Thyroid gland (tissue), 4 donors: Measurements from ENCODE around the gene FBXO47. TPM values are rescaled to one million over a fixed set of nuclear protein-coding genes. Genes with fewer than 3 reads are reported as not detected.

Source experiments
- DNase-seq, 2 donors: peaks; one replicate each; pipeline ENCODE4 v3.0.0-alpha.2; 2019
- H3K27ac ChIP-seq, 3 donors: fragments of 200-600 bp; sonication (generic); 1 replicate in 2 of 3; 2 replicates in 1 of 3; pipeline ENCODE4 v1.5.1; 2016 to 2019; ENCODE audit warnings: mild to moderate bottlenecking in 1 of 3, moderate library complexity in 1 of 3
- H3K27me3 ChIP-seq: fragments of 200-600 bp; sonication (generic); one replicate; pipeline ENCODE4 v1.5.1; 2019
- H3K36me3 ChIP-seq, 2 donors: fragments of 200-600 bp; sonication (generic); one replicate each; pipeline ENCODE4 v1.5.1; 2016 to 2019
- H3K4me1 ChIP-seq, 2 donors: fragments of 200-600 bp; sonication (generic); one replicate each; pipeline ENCODE4 v1.5.1; 2017 to 2019
- H3K4me3 ChIP-seq, 3 donors: fragments of 200-600 bp; sonication (generic); replicated peaks in 1 of 3; 1 replicate in 2 of 3; 2 replicates in 1 of 3; pipeline ENCODE4 v1.5.1; 2016; ENCODE audit warnings: mild to moderate bottlenecking in 1 of 3
- H3K9me3 ChIP-seq: fragments of 200-600 bp; sonication (generic); one replicate; pipeline ENCODE4 v1.5.1; 2017
- CTCF ChIP-seq, 6 experiments: fragments of 200-600 bp in 3 of 6; fragments of 450-650 bp in 3 of 6; sonication (generic) in 3 of 6; IDR thresholded peaks; one replicate each; pipeline ENCODE4 v1.5.1; 2016 to 2019; ENCODE audit warnings: antibody characterized with exemption in 6 of 6, mild to moderate bottlenecking in 2 of 6, inconsistent platforms in 1 of 6, moderate library complexity in 1 of 6
- POLR2A ChIP-seq, 2 donors: fragments of 450-650 bp; IDR thresholded peaks; one replicate each; pipeline ENCODE4 v1.6.1; 2017; ENCODE audit warnings: antibody characterized with exemption in 2 of 2, mild to moderate bottlenecking in 2 of 2, moderate library complexity in 1 of 2
- WGBS, 2 donors: methylation state at CpG; one replicate each; pipeline ENCODE4 v1.1.5; 2017; 5-methylcytosine and 5-hydroxymethylcytosine counted together
- intact Hi-C: fragments of 100-400 bp; cut with DNase I; formaldehyde crosslinking; loops from one replicate; pipeline ENCODE4 v1.15.1; 2023
- total RNA-seq, 4 donors: library from RNA; depleted of rRNA; stranded (reverse); fragments of >200 nt; gene quantifications; one replicate each; pipeline ENCODE4 v1.2.3, GENCODE V29; 2016

Gene FBXO47
- total RNA-seq, 4 donors from 2014 or later = not detected

DNA sequence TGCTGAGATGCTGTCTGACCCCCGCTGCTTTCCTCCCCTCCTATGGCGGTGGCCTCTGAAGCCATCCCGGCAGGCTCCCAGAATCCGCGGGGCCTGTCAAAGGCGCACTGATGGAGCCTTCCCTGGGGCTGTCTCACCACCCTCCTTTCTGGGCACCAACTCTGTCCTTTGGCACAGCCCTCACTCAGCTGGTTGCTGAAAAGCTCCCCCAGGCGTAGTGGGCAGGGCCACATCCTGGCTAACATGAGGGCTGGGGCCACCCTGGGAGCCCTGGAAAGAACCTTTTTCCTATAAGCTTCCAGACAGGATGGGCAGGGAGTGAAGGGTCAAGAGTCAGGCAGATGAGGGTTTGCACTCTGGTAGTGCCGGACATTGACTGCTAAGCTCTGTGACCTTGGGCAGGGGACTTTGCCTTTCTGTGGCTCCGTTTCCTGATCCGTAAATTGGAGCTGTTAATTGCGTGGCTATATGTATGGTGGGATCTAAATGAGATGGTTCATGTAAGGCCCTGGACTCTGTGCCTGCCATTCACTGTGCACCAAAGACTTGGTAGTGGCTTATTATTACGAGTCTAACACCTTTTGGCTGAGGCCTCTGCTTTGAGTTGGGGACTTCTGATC, 69.4 kb downstream of the FBXO47 start:
- WGBS, 2 donors = 58 to 69% methylated on average over 12 of the region's 12 CpGs

GRCh38 chr17:38897176-38897575, 70.0 kb downstream of the FBXO47 start:
- no peaks in the 10 kb centered on the region for H3K9me3 ChIP-seq
- 59 to 61% methylated on average over 5 to 6 of the region's 6 CpGs for WGBS, 2 donors
- H3K27me3 ChIP-seq = no peaks in the 10 kb centered on the region
- peak overlapping the region in 2 of 3 donors; percentile 58 to 64 for H3K27ac ChIP-seq
- no peak overlapping the region for H3K4me3 ChIP-seq
- DNase-seq = peak; percentile 25 to 29
- no peak for TF ChIP-seq POLR2A (IDR thresholded peaks at IDR 0.05)
- TF ChIP-seq CTCF (IDR thresholded peaks at IDR 0.05) = no peak
- H3K4me1 ChIP-seq = peaks cover 20 to 79% of the 10 kb centered on the region in 2 donors
- peaks cover 10 to 12% of the 10 kb centered on the region in 2 donors for H3K36me3 ChIP-seq
- intact Hi-C loops = no loop called here

More for the DNA sequence above, 69.4 kb downstream of the FBXO47 start:
- intact Hi-C loops = no loop called here
- H3K27ac ChIP-seq = peak overlapping the region; percentile 4 to 64 (median 58)
- H3K4me3 ChIP-seq = no peak overlapping the region
- H3K4me1 ChIP-seq = peaks cover 20 to 81% of the 10 kb centered on the region in 2 donors
- DNase-seq = peak in 1 of 2 donors; percentile 32
- TF ChIP-seq POLR2A (IDR thresholded peaks at IDR 0.05) (no peak), CTCF (IDR thresholded peaks at IDR 0.05) (no peak)
- peaks cover 4 to 6% of the 10 kb centered on the region in 2 donors for H3K36me3 ChIP-seq
- no peaks in the 10 kb centered on the region for H3K9me3 ChIP-seq
- H3K27me3 ChIP-seq = no peaks in the 10 kb centered on the region

DNA sequence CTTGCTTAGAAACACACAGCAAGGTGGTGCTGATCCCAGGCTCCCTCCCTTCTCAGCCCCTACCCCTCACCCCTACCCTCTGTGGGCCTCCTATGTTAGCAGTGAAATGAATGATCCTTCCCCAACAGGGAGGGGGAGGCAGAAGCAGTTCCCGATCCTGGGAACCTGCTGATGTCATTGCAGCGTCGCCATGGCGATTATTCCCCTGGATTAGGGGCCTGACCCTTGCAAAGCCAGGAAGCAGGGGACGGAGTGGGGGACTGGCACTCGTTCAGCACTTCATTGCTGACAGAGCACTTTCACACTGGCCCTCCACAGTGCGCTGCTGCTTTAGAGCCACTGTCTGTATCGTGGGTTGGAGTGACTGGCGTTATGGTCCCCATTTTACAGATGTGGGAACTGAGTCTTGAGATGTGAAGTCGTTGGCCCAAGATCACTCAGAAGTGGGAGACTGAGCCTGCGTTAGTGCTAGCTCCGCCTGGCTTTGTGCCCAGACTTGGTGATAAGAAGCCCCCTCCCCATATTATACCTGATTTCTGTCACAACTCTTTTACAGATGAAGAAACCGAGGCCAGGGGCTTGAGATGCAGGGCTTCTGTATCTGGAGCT, 70.8 kb downstream of the FBXO47 start:
- no peaks in the 10 kb centered on the region for H3K9me3 ChIP-seq
- peaks cover 20 to 71% of the 10 kb centered on the region in 2 donors for H3K4me1 ChIP-seq
- no peaks in the 10 kb centered on the region for H3K27me3 ChIP-seq
- 72 to 80% methylated on average over 13 of the region's 13 CpGs for WGBS, 2 donors
- intact Hi-C loops = no loop called here
- no peak overlapping the region for H3K4me3 ChIP-seq
- DNase-seq = peak in 1 of 2 donors; percentile 12
- H3K36me3 ChIP-seq = peaks cover 14 to 15% of the 10 kb centered on the region in 2 donors
- TF ChIP-seq CTCF (IDR thresholded peaks at IDR 0.05) = no peak
- TF ChIP-seq POLR2A (IDR thresholded peaks at IDR 0.05) = no peak
- peak overlapping the region in 1 of 3 donors; percentile 64 for H3K27ac ChIP-seq

GRCh38 chr17:38894276-38894675, 72.9 kb downstream of the FBXO47 start:
- no peaks in the 10 kb centered on the region for H3K27me3 ChIP-seq
- H3K4me1 ChIP-seq = peaks cover 11 to 52% of the 10 kb centered on the region in 2 donors
- peaks cover 21 to 25% of the 10 kb centered on the region in 2 donors for H3K36me3 ChIP-seq
- 65 to 72% methylated on average over 7 of the region's 7 CpGs for WGBS, 2 donors
- TF ChIP-seq POLR2A (IDR thresholded peaks at IDR 0.05) (no peak), CTCF (IDR thresholded peaks at IDR 0.05) (no peak)
- DNase-seq = no peak
- intact Hi-C loops = no loop called here
- peak overlapping the region in 2 of 3 donors; percentile 39 to 58 for H3K27ac ChIP-seq
- H3K9me3 ChIP-seq = no peaks in the 10 kb centered on the region
- no peak overlapping the region for H3K4me3 ChIP-seq

GRCh38 chr17:38893607-38894006, 73.6 kb downstream of the FBXO47 start:
- Histone ChIP-seq H3K36me3 (peaks cover 24 to 25% of the 10 kb centered on the region in 2 donors), H3K4me3 (no peak overlapping the region), H3K27ac (peak overlapping the region in 2 of 3 donors; percentile 39 to 58), H3K4me1 (peaks cover 11 to 46% of the 10 kb centered on the region in 2 donors), H3K27me3 (no peaks in the 10 kb centered on the region), H3K9me3 (no peaks in the 10 kb centered on the region)
- TF ChIP-seq POLR2A (IDR thresholded peaks at IDR 0.05) (no peak), CTCF (IDR thresholded peaks at IDR 0.05) (no peak)
- WGBS, 2 donors = 65 to 66% methylated on average over 6 of the region's 6 CpGs
- peak in 1 of 2 donors; percentile 14 for DNase-seq
- intact Hi-C loops = no loop called here
